Eye (tissue), 1 donor: ENCODE results near the gene PVRIG.
"Not testable (repeated sequence)": the region's sequence is repeated elsewhere in the genome, so short reads cannot be mapped to it uniquely, and the experiment has no call there.

Source experiments
- DNase-seq: peaks from one replicate; pipeline ENCODE4 v3.0.0-alpha.2; 2015

The PVRIG gene

DNA sequence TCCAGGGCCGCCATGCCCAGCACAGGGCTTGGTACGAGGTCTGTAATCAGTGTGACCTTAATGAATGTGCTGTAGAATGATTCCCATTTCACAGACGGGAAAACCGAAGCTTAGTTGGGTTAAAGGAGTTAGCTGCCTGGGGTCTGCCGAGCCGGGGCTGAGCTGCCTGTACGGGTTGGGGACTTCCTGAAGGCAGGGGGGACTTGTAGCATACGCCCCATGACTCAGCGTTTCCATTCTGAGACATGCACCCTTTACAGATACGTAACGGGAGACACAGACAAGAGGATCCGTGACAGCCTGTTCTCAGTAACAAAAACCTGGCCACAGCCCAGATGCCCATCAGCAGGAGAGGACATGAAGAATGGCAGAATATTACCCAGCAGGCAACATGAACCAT is 23.6 kb downstream of the PVRIG start:
- not testable (repeated sequence) for DNase-seq

DNA sequence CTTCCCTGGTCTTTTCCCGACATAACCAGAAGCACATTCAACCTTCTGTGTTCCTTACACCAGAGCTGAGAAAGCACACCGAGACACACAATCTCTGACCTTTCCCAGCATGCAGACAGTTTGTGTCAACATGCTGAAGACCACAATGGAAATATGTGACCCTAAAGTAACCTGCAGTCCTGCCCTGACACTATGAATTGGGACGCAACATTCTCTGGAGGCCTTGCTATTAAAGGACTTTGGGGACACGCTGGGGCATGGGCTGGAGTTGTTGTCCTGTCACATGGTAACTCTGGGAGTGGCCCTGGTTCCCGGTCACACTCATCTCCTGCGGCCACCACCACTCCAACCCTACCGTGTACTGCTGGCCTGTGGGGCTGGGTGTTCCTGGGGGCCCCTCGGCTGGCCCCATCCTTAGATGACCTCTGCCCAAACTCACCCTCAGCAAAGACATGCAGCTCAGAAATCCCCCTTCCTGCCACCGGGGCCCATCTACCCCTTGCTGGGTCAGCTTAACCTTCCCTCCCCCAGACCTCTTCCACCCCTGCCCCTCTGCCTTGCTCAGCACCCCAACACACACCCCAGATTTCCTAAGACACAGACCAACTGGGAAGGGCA is 25.3 kb downstream of the PVRIG start:
- not testable (repeated sequence) for DNase-seq

DNA sequence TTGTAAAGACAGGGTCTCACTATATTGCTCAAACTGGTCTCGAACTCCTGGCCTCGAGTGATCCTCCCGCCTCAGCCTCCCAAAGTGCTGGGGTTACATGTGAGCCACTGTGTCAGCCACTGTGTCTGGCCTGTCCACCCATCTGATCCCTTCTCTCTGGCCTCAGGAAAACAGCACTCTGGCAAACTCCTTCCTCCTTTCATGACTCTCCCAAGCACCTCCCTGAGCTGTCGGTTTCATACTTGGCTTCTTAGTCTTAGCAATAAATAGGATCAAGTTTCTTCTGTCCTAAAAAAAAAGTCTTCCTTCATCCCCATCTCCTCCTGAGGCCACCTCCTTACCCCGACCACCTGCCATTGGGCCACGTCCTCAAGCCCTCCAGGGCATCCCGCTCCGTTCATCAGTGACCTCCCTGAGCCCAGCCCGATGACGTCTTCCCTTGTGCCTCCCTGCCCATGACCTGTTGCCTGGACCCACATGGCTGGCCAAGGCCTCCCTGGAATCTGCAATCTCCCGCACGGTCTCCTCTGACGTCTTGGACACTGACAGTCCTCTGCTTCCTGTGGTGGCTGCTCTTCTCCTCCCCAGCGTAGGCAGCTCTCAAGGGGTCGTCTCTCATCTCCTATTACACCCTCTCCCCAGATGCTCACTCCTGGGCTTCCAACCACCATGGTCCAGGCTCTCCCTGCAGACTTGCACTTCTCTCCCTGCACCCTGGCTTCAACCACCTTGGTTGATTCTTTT is 26.5 kb downstream of the PVRIG start:
- DNase-seq, result not testable (repeated sequence)

DNA sequence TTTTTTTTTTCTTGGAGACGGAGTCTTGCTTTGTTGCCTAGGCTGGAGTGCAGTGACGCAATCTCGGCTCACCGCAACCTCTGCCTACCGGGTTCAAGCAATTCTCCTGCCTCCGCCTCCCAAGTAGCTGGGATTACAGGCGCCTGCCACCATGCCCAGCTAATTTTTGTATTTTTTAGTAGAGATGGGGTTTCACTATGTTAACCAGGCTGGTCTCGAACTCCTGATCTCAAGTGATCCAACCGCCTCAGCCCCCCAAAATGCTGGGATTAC is 27.1 kb downstream of the PVRIG start:
- DNase-seq, result not testable (repeated sequence)

DNA sequence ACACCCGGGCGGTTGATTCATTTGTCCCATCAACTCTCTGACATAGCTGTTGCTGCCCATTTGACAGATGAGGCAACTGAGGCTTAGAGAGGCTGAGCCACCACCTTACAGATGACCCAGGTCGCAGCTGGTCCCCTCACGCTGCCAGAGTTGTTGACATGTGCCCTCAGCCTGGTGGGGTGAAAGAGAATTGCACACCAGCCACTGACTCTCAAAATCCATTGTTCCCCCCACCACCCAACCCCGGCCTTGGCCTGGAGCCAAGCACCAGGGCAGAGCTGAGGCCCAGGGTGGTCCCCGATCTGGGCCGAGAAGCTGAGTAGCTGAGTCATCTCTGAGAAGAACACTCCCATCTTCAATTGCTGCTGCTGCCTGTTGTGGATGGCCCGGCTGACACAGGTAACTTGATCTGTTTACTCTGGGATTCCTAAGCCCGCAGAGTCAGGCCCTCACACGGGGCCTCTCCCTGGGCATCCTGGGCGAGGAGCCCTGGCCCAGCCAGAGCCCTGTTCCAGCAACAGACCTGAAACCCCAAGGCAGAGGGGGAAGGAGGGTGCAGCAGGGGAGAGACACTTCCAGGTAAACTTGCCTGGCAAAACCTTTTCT is 27.5 kb downstream of the PVRIG start:
- peak; percentile 55 for DNase-seq

DNA sequence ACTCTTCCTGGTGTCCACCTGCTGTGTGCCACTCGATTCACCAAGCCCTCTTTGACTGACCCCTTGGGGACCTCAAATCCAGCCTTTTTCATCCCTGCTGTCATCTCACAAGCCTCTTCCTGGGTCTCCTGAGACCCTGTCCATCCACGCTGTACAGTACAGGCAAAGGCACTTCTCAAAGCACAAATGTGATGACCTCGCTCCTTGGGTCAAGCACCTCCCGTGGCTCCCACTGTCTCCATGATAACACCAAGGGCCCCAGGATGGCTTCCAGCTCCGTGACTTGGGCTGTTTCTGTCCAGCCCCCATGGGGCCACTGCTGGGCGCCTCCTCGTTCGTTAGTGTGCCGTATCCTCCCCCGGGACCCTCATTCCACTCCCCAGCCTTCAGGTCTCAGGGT is 28.7 kb downstream of the PVRIG start:
- no peak for DNase-seq

DNA sequence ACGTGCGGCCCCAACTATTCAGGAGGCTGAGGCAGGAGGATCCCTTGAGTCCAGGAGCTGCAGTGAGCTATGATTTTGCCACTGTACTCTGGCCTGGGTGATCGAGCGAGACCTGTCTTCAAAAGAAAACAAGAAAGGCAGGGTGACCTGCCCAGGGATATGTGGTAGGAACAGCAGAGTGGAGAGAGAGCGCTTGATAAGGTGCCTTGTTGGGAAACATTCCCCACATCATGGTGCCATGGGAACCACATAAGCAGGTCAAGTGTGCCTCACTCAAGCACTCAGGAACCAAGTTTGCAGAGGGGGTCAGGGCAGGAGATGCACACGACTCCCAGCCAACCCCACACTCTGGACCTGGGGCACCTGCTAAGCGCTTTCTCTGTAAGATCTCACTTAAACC is 37.3 kb downstream of the PVRIG start:
- no peak for DNase-seq

DNA sequence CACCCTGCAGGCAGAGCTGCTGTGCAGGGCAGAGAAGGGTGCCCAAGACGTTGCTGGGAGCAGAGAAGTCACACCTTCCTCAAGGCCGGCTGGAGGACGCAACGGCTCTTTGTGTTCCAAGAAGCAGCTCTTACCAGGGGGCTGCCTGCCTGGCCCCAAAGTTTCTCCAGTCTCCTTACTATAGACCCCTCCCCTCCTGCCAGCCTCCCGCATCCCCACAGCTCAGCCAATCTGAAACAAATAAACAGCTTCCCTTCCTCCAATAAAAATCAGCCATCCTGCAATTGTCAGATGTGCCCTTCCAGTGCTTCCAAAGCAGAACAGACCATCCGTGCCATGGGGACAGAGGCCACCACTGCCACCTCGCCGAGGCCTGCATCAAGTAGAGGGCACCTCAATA is 40.2 kb downstream of the PVRIG start:
- DNase-seq, result not testable (repeated sequence)

DNA sequence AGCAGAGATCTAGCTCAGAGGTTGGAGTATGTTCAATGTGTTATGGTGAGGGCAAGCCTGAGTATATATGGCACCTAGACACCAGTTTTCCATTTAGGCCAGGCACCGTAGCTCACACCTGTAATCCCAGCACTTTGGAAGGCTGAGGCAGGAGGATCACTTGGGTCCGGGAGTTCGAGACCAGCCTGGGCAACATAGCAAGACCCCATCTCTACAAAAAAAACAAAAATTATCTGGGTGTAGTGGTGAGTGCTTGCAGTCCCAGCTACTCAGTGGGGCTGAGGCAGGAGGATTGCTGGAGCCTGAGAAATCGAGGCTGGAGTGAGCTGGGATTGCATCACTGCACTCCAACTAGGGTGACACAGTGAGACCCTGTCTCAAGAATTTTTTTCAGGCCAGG is 43.1 kb downstream of the PVRIG start:
- not testable (repeated sequence) for DNase-seq

DNA sequence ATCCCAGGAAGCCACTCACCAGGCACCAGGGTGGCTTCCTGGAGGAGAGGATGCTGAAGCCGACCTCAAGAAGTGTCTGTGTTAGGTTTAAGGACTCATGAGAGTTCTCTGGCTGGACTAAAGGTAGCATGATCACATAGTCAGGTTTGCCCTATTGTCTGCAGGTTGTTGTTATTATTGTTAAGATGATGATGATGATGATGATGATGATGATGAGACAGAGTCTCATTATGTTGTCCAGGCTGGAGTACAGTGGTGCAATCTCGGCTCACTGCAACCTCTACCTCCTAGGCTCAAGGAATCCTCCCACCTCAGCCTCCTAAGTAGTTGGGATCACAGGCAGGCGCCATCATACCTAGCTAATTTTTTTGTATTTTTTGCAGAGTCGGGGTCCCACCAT is 44.5 kb downstream of the PVRIG start:
- not testable (repeated sequence) for DNase-seq

DNA sequence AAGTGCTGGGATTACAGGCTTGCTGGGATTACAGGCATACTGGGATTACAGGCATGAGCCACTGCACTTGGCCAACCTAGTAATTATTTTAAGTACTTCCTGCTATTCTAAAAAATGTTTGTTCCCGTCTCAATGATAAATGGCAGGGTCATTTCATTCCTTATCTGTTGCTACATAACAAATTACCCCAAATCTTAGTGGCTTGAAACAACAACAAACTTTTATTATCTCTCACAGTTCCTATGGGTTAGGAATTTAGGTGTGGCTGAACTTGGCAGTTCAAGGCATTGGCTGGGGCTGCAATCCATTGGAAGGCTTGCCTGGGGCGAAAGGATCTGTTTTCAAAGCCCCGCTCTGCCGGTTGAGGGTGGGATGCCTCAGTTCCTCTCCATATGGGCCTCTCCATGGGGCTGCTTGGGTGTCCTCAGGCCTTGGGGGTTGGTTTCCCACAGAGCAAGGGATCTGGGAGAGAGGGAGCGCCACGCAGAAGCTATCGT is 45.0 kb downstream of the PVRIG start:
- not testable (repeated sequence) for DNase-seq

DNA sequence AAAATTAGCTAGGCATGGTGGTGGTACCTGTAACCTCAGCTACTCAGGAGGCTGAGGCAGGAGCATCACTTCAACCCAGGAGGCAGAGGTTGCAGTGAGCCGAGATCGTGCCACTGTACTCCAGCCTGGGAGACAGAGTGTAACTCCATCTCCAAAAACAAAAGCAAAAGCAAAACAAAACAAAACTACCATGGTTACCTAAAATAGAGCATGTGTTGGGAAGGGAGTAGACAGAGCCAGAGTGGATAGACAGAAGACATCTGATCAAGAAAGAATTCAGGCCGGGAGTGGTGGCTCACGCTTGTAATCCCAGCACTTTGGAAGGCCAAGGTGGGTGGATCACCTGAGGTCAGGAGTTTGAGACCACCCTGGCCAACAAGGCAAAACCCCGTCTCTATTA is 46.1 kb downstream of the PVRIG start:
- not testable (repeated sequence) for DNase-seq

DNA sequence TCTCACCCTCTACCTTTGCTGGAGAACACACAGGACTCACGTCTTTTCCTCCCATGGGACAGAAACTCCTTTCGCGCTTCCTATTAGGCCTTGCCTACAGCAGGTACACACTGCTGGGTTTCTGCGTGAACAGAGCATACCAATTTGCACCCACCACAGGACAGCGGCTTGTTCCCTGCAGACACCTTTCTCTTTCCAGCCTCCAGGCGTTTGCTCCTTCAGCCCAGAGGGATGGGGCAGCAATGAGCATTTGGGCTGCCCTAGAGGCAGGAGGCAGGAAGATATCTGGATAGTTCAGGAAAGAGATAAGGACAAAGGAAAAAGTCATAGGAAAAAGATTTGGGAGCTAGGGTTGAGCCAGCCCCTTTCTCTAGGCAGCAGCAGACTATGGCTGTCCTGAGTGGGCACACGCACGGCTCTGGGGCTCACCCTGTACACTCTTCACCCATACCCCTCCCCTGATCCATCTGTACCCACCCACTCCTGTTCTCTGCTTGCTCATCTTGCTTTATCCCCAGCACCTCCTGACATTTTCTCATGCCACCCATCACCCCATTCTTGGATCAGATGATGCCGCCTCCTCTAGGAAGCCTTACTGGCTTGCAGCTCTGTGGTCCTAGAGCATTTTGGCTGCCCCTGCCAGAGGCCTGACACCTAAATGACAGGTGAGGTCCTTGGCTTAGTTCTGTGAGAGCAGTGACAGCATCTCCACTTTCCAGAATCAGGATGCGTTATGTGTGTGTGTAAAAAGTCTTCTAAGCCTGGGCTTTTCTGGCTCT is 47.0 kb downstream of the PVRIG start:
- DNase-seq, result no peak

DNA sequence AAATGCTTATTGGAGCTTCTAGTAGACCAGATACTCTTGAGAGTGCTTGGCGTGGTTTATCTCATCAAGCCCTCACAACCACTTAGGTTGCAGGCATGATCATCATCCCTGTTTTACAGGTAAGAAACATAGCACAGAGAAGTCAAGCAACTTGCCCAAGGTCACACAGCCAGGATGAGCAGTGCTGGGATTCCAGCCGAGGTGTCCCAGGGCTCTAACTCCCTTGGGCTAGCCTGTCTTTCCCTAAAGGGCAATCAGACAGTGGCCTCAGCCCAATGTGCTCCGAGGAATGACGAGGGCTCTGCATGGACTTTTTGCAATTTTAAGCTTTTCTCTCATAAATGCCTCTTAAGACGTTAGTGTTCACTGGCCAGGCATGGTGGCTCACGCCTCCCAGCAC is 47.9 kb downstream of the PVRIG start:
- DNase-seq, result no peak

DNA sequence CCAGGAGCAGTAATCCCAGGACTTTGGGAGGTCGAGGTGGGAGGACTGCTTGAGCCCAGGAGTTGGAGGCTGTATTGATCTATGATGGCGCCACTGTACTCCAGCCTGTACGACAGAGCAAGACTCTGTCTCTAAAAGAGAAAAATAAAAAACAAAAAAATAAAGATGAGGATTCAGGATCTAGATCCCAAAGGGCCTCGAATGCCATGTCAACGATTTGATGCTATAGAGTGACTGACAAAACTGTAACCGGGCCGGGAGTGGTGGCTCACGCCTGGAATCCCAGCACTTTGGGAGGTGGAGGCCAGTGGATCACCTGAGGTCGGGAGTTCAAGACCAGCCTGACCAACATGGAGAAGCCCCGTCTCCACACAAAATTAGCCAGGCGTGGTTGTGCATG is 49.1 kb downstream of the PVRIG start:
- DNase-seq, result not testable (repeated sequence)

DNA sequence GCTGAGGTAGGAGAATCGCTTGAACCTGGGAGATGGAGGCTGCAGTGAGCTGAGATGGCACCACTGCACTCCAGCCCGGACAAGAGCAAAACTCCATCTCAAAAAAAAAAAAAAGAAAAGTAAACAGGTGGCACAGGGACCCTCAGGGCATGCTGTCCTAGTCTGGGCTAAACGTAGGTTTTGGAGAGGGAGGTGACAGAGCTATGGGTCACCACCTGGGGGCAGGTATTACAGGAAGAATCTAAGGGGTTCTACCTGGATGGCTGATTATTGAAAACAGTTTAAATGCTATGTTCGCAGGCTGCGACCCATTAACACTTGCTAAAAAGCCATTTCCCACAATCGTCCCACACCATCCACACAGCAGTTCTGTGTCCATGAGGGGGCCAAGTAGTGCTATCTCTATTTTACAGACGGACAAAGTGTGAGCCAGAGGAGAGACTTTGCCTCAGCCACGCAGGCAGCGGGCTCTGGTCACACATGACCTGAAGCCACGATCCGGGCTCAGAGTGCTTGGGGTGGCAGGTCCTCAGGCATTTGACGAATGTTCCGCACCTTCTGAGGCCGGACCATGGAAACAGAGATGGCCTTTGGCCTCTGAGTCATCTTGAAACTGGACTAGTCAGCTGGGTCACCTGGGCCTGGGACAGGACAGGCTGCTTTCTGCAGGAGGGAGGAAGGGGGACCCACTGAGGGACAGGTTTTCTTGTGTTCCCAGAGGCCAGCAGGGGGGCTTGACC is 49.7 kb downstream of the PVRIG start:
- not testable (repeated sequence) for DNase-seq

DNA sequence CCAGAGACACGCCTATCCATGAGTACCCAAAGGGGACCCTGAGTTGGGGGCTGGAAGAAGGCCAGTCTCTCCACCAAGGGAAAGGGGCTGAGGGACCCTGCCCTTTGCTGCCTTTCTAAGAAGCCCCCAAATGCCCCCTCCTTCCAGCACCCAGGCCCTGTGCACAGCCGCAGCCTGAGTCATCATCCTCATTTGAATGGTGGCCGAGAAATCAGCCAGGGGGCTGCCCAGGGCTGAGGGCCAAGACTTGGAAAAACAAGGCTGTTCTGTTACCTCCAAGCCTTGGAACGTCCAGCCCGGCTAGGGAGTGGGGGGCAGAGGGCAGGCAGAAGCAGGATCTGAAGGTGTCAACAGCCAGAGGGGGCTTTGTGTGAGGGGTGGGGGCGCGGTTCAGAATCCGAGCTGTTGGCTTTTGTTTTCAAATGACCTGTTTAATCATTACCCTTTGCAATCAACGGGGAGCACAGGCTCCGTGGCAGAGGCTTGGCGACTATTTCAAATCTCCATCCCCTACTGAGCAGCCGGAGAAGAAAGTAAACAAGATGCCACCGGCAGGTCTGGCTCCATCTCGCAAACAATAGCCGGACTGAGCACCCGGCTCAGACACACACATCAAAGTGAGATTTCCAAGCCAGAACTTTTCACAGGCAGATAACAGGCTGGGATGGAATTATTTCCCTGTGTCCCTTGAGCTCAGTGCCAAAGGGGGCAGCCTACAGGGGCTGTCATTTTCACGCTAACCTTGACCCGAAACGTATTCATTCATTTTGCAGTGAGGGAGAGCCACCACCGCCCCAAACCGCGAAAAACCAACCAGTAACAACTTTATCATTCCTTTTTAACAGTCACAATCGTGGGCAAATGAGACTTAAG is 50.5 kb downstream of the PVRIG start:
- DNase-seq, result peak; percentile 43
